Heart left ventricle (tissue), 16 donors: ENCODE data around the gene HOXB2. TPM values are rescaled to one million over a fixed set of nuclear protein-coding genes. Genes with fewer than 3 reads are reported as not detected.

Experiments
- ATAC-seq, 4 donors: fragments of 200-7000 bp; cut with Tn5 transposase; one replicate each; pipeline ENCODE4 v1.9.1; 2020 to 2022; ENCODE audit warnings: moderate library complexity in 4 of 4, mild to moderate bottlenecking in 3 of 4, moderate number of reproducible peaks in 1 of 4
- DNase-seq, 5 donors: peaks; one replicate each; pipeline ENCODE4 v3.0.0-alpha.2; 2020
- H3K27ac ChIP-seq, 12 donors: fragments of 200-600 bp; sonication (generic) in 4 of 12; one replicate each; pipeline versions ENCODE4 v1.5.0 to v1.8.0; 2016 to 2022; ENCODE audit warnings: mild to moderate bottlenecking in 2 of 12
- H3K27me3 ChIP-seq, 9 donors: fragments of 200-600 bp; sonication (generic) in 2 of 9; one replicate each; pipeline versions ENCODE4 v1.5.1 to v1.8.0; 2016 to 2022; ENCODE audit warnings: mild to moderate bottlenecking in 3 of 9
- H3K36me3 ChIP-seq, 9 donors: fragments of 200-600 bp; sonication (generic) in 2 of 9; one replicate each; pipeline versions ENCODE4 v1.5.0 to v1.8.0; 2018 to 2022; ENCODE audit warnings: mild to moderate bottlenecking in 2 of 9
- H3K4me1 ChIP-seq, 12 donors: fragments of 200-600 bp; sonication (generic) in 4 of 12; one replicate each; pipeline versions ENCODE4 v1.5.0 to v1.8.0; 2016 to 2022; ENCODE audit warnings: mild to moderate bottlenecking in 3 of 12
- H3K4me3 ChIP-seq, 12 donors: fragments of 200-600 bp; sonication (generic) in 4 of 12; one replicate each; pipeline versions ENCODE4 v1.5.0 to v1.8.0; 2017 to 2022; ENCODE audit warnings: mild to moderate bottlenecking in 9 of 12, moderate library complexity in 4 of 12
- H3K9me3 ChIP-seq, 12 donors: fragments of 200-600 bp; sonication (generic) in 4 of 12; one replicate each; pipeline versions ENCODE4 v1.5.0 to v1.8.0; 2016 to 2022; ENCODE audit warnings: mild to moderate bottlenecking in 1 of 12
- POLR2A ChIP-seq, 2 donors: fragments of 450-650 bp; IDR thresholded peaks; one replicate each; pipeline ENCODE4 v1.6.1; 2017; ENCODE audit warnings: antibody characterized with exemption in 2 of 2, mild to moderate bottlenecking in 2 of 2, moderate library complexity in 2 of 2
- WGBS, 4 donors: extraction: QIAGEN DNeasy Blood & Tissue Kit in 2 of 4; methylation state at CpG; one replicate each; pipeline versions ENCODE4 v1.1.5 to v1.1.7; 2013 to 2018; 5-methylcytosine and 5-hydroxymethylcytosine counted together
- intact Hi-C, 10 donors: fragments of 100-400 bp; cut with DNase I; formaldehyde crosslinking; loops; one replicate each; pipeline versions ENCODE4 v1.11.1 to v1.14.2; 2022
- polyA plus RNA-seq, 2 donors: library from polyadenylated mRNA; stranded (reverse); fragments of 200-250 nt; gene quantifications; one replicate each; pipeline ENCODE4 v1.2.3, GENCODE V29; 2013
- total RNA-seq, 9 donors: library from RNA; depleted of rRNA in 2 of 9; stranded (reverse); fragments of >200 nt in 2 of 9; fragmentation: NEBNext Ultra II Directional in 3 of 9; extraction: Animal tissue kit (Norgen Biotek cat#: 25700) in 3 of 9; gene quantifications; one replicate each; pipeline versions ENCODE4 v1.1.0 to v1.2.4, GENCODE V29; 2016 to 2023
- TF ChIP-seq, protein P1 (sequence below), 12 donors: fragments of 200-600 bp; sonication (generic) in 4 of 12; IDR thresholded peaks; one replicate each; pipeline versions ENCODE4 v1.5.0 to v1.8.0; 2018 to 2022; ENCODE audit warnings: antibody characterized with exemption in 12 of 12, mild to moderate bottlenecking in 5 of 12
- donor health status: ischemic (EF 13 %, LVEDD 7.1; RV severe dilation, severe dysfunction).
- donor health status: healthy with polysubstance abuse.
- donor health status: DM: no; HTN: yes; CAD: no.
- donor health status: DM: no; HTN: no; CAD: no.
- donor health status: ischemic (EF 25% LVEDD 6.9; RV normal size, moderate dysfunction).
- donor health status: ischemic (EF 25% LVEDD 5.7; RV mildly dilated, moderate dysfunction).
- donor health status: healthy.
- donor health status: DM: yes; HTN: yes; CAD: no.
- donor health status: ischemic (EF 35%, LVEDD 5.7; RV mildly dilated, moderate dysfunction).
- donor health status: nonischemic (EF 11% LVEDD 7.7; RV severe dilation, severe dysfunction).
- donor health status: DM: yes; HTN: yes; CAD: no.
- donor health status: PGD.
- donor health status: ischemic (EF 29% LVEDD 5.4; RV normal size, mild dysfunction).
- donor health status: nonischemic (EF 23%, LVEDD 6.1; RV moderate dilation, normal function).

HOXB2 gene
- total and polyA plus RNA-seq, 11 donors, result 0.81 to 6.9 (median 3.0) TPM

DNA sequence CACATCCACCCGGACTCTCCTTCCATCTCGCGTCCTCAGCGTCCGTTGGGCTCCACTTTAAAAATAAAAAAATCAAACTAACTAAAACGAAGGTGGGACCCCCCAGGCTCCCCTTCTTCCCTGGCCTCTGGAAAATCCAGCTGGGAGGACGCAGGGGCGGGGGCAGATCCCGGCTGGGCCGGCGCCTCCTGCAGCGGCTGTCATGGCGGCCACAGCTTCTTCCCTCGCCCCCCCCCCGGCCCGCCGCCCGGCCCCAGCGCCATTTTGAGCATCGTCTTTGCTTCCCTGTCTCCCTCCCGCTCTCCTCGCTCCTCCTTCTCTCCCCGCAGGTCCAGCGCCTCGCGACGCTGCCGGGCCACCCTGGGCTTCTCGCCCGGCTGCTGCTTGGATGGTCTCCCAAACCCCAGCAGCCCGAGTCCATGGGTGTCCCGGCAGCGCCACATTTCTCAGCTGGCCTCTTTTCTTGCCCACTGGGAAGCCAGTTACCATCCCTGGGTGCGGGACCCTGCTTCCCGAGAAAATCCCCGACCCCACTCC, 3.3 kb downstream of the HOXB2 start:
- ATAC-seq, result peak in 3 of 4 donors; percentile 62 to 79 (median 66)
- peaks cover 0 to 97% (median 42%) of the 10 kb centered on the region in 9 donors for H3K27me3 ChIP-seq
- H3K9me3 ChIP-seq, result no peaks in the 10 kb centered on the region
- 1 to 2% (median 1%) methylated on average over 34 to 36 of the region's 36 CpGs for WGBS, 4 donors
- H3K36me3 ChIP-seq, result no peaks in the 10 kb centered on the region
- peak overlapping the region; percentile 35 to 95 (median 67) for H3K4me3 ChIP-seq
- intact Hi-C loops, result loop anchor here in 3 of 10 donors (5.0 kb wide), 1 partner anchor 36 kb away; the partner anchor contains the start of gene HOXB4 (in 3 of the 3)
- TF ChIP-seq, protein P1, sequence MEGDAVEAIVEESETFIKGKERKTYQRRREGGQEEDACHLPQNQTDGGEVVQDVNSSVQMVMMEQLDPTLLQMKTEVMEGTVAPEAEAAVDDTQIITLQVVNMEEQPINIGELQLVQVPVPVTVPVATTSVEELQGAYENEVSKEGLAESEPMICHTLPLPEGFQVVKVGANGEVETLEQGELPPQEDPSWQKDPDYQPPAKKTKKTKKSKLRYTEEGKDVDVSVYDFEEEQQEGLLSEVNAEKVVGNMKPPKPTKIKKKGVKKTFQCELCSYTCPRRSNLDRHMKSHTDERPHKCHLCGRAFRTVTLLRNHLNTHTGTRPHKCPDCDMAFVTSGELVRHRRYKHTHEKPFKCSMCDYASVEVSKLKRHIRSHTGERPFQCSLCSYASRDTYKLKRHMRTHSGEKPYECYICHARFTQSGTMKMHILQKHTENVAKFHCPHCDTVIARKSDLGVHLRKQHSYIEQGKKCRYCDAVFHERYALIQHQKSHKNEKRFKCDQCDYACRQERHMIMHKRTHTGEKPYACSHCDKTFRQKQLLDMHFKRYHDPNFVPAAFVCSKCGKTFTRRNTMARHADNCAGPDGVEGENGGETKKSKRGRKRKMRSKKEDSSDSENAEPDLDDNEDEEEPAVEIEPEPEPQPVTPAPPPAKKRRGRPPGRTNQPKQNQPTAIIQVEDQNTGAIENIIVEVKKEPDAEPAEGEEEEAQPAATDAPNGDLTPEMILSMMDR (IDR thresholded peaks at IDR 0.05), result no peak
- TF ChIP-seq POLR2A (IDR thresholded peaks at IDR 0.05), result no peak
- peak; percentile 56 to 83 (median 68) for DNase-seq
- peaks cover 0 to 33% (median 15%) of the 10 kb centered on the region in 12 donors for H3K4me1 ChIP-seq
- peak overlapping the region; percentile 43 to 94 (median 88) for H3K27ac ChIP-seq

DNA sequence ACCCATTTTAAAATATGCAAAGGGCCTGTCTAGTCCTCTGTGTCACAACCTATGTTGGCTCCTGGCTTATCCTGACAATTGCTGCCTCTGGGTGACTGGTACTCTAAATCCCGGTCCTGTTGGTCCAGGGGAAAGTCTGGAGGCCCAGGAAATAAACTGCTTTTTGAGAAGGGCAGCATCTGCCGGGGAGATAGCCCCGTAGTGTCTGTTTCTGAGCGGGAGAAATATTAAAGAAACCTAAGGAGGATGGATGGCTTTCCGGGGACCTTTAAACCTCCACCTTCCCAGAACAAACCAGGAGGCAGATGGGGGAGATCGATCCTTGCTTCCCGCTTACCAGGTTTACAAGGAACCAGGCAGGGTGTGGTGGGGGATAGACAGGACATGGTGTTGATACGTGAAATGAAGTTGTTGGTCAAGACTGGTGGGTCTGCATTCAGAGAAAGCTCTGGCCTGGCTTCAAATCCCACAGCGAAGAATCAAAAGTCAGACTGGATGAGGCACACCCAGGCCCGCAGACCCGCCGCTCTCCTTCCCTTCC, 3.8 kb downstream of the HOXB2 start:
- intact Hi-C loops, result loop anchor here in 3 of 10 donors (5.0 kb wide), 1 partner anchor 36 kb away; the partner anchor contains the start of gene HOXB4 (in 3 of the 3)
- Histone ChIP-seq H3K4me1 (peaks cover 0 to 31% (median 12%) of the 10 kb centered on the region in 12 donors), H3K36me3 (no peaks in the 10 kb centered on the region), H3K4me3 (peak overlapping the region; percentile 35 to 95 (median 67)), H3K9me3 (no peaks in the 10 kb centered on the region), H3K27me3 (peaks cover 0 to 95% (median 39%) of the 10 kb centered on the region in 9 donors), H3K27ac (peak overlapping the region; percentile 43 to 94 (median 88))
- DNase-seq (no peak), ATAC-seq (peak in 1 of 4 donors; percentile 5)
- TF ChIP-seq POLR2A (IDR thresholded peaks at IDR 0.05), result no peak
- TF ChIP-seq, protein P1 (IDR thresholded peaks at IDR 0.05), result no peak
- 30 to 38% (median 33%) methylated on average over 12 of the region's 12 CpGs for WGBS, 4 donors

DNA sequence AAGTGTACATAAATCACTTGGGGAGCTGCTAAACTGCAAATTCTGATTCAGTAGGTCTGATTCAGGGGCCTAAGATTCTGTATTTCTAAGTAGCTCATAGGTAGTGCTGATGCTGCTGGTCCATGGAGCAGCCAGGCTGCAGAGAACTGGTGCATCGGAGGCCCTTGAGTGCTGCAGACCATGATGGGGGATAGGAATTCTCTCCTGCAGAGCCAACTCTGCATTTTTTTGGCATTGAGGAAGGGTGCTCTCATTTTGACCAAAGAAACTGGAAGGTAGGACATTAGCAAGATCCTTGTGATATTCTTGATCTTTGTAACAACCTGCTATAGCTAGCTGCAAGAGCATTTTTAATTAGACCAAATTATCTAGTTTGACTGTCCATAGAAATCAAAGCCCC, 4.7 kb downstream of the HOXB2 start:
- no peak for TF ChIP-seq POLR2A (IDR thresholded peaks at IDR 0.05)
- TF ChIP-seq, protein P1 (IDR thresholded peaks at IDR 0.05), result no peak
- H3K36me3 ChIP-seq, result no peaks in the 10 kb centered on the region
- peaks cover 0 to 93% (median 38%) of the 10 kb centered on the region in 9 donors for H3K27me3 ChIP-seq
- no peak for ATAC-seq
- H3K27ac ChIP-seq, result peak overlapping the region in 2 of 12 donors; percentile 90 to 94
- peaks cover 0 to 28% (median 6%) of the 10 kb centered on the region in 12 donors for H3K4me1 ChIP-seq
- WGBS, 4 donors, result 83 to 100% (median 88%) methylated on average over 1 of the region's 1 CpG
- no peak for DNase-seq
- intact Hi-C loops, result loop anchor here in 3 of 10 donors (5.0 kb wide), 1 partner anchor 37 kb away; the partner anchor contains the start of gene HOXB4 (in 3 of the 3)
- no peaks in the 10 kb centered on the region for H3K9me3 ChIP-seq
- no peak overlapping the region for H3K4me3 ChIP-seq

DNA sequence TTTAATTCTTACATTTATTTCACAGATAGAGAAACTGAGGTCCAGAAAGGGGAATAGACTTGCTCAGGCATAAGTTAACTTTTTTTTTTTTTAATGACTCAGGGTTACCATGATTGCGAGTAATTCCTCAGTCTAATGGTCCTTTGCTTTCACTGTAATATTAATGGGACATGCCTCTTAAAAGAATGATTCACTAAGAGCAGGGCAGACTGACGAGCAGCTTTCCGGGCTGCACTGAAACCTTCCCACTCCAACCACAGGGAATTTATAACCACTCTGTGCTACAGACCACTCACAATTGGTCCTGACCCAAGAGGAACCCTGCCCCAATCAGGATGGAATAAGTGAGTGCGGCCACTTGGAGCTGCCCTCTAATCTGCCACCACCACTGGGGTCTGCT, 5.7 kb downstream of the HOXB2 start:
- no peak for DNase-seq
- TF ChIP-seq POLR2A (IDR thresholded peaks at IDR 0.05), result no peak
- TF ChIP-seq, protein P1 (IDR thresholded peaks at IDR 0.05), result no peak
- no peaks in the 10 kb centered on the region for H3K9me3 ChIP-seq
- no peaks in the 10 kb centered on the region for H3K36me3 ChIP-seq
- H3K4me3 ChIP-seq, result no peak overlapping the region
- peak overlapping the region in 1 of 12 donors; percentile 90 for H3K27ac ChIP-seq
- peaks cover 0 to 18% (median 5%) of the 10 kb centered on the region in 12 donors for H3K4me1 ChIP-seq
- intact Hi-C loops, result no loop called here
- ATAC-seq, result no peak
- H3K27me3 ChIP-seq, result peaks cover 0 to 83% (median 31%) of the 10 kb centered on the region in 9 donors
- 83 to 99% (median 91%) methylated on average over 4 of the region's 4 CpGs for whole genome bisulfite sequencing, 4 donors
